GM23248 (cell line): ENCODE data around the gene TRAPPC3L.

ENCODE experiments used
- EZH2 ChIP-seq: fragments of 200-600 bp; sonication (generic); IDR thresholded peaks from 2 replicates; pipeline ENCODE4 v1.6.1; 2018; ENCODE audit warnings: antibody characterized with exemption, mild to moderate bottlenecking; ENCODE audit not compliant: insufficient read depth, poor library complexity, severe bottlenecking
- EZH2phosphoT487 ChIP-seq: fragments of 200-600 bp; sonication (generic); IDR thresholded peaks from 2 replicates; pipeline ENCODE4 v1.6.1; 2018; ENCODE audit warnings: antibody characterized with exemption, moderate library complexity, mild to moderate bottlenecking, low read depth; ENCODE audit not compliant: insufficient read depth

GRCh38 chr6:116586738-116587137, 41.3 kb upstream of the TRAPPC3L start:
- TF ChIP-seq EZH2 (no peak), EZH2phosphoT487 (no peak)
